ENCODE results near the gene RNH1. TPM values are rescaled to one million over a fixed set of nuclear protein-coding genes. Genes with fewer than 3 reads are reported as not detected.

The RNH1 gene
- polyA plus RNA-seq, 1 donor from 2014 or later = 71.8 TPM

GRCh38 chr11:495537-495931 is 11.5 kb downstream of the RNH1 start:
- Histone ChIP-seq H4K20me1 (ENCODE audit: insufficient read depth) (no peaks in the 10 kb centered on the region), H3K36me3 (ENCODE audit: insufficient read depth, low read length) (peaks cover 7% of the 10 kb centered on the region), H2AFZ (ENCODE audit: low read depth, low read length) (no peak overlapping the region), H3K9me3 (ENCODE audit: low read length) (no peaks in the 10 kb centered on the region), H3K4me2 (ENCODE audit: low read length) (no peak overlapping the region), H3K4me3 (ENCODE audit: low read length) (no peak overlapping the region), H3F3A (ENCODE audit: insufficient read depth, low read length, poor library complexity, severe bottlenecking) (no peaks in the 10 kb centered on the region), H3K9me2 (ENCODE audit: insufficient read depth, low read length) (no peaks in the 10 kb centered on the region), H3K27me3 (ENCODE audit: insufficient read depth, low read depth, low read length) (no peaks in the 10 kb centered on the region), H3K79me2 (replicated peaks; ENCODE audit: insufficient read depth, low read length) (no peaks in the 10 kb centered on the region), H3K9ac (ENCODE audit: low read length) (no peak overlapping the region), H3K27ac (ENCODE audit: low read length) (no peak overlapping the region)
- no peak for TF ChIP-seq MXI1 (conservative IDR thresholded peaks at IDR 0.05; ENCODE audit: poor library complexity, severe bottlenecking)
- TF ChIP-seq RAD21 (conservative IDR thresholded peaks at IDR 0.05) = no peak
- no peak for TF ChIP-seq EP300 (conservative IDR thresholded peaks at IDR 0.05; ENCODE audit: poor library complexity, severe bottlenecking)
- no peak for TF ChIP-seq REST (IDR thresholded peaks at IDR 0.05; ENCODE audit: borderline replicate concordance)
- no peak for TF ChIP-seq TAF1 (IDR thresholded peaks at IDR 0.05; ENCODE audit: low read depth)
- TF ChIP-seq, protein P1, sequence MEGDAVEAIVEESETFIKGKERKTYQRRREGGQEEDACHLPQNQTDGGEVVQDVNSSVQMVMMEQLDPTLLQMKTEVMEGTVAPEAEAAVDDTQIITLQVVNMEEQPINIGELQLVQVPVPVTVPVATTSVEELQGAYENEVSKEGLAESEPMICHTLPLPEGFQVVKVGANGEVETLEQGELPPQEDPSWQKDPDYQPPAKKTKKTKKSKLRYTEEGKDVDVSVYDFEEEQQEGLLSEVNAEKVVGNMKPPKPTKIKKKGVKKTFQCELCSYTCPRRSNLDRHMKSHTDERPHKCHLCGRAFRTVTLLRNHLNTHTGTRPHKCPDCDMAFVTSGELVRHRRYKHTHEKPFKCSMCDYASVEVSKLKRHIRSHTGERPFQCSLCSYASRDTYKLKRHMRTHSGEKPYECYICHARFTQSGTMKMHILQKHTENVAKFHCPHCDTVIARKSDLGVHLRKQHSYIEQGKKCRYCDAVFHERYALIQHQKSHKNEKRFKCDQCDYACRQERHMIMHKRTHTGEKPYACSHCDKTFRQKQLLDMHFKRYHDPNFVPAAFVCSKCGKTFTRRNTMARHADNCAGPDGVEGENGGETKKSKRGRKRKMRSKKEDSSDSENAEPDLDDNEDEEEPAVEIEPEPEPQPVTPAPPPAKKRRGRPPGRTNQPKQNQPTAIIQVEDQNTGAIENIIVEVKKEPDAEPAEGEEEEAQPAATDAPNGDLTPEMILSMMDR (IDR thresholded peaks at IDR 0.05; ENCODE audit: poor library complexity, severe bottlenecking) = no peak
- TF ChIP-seq POLR2AphosphoS5 (IDR thresholded peaks at IDR 0.05) = no peak

DNA sequence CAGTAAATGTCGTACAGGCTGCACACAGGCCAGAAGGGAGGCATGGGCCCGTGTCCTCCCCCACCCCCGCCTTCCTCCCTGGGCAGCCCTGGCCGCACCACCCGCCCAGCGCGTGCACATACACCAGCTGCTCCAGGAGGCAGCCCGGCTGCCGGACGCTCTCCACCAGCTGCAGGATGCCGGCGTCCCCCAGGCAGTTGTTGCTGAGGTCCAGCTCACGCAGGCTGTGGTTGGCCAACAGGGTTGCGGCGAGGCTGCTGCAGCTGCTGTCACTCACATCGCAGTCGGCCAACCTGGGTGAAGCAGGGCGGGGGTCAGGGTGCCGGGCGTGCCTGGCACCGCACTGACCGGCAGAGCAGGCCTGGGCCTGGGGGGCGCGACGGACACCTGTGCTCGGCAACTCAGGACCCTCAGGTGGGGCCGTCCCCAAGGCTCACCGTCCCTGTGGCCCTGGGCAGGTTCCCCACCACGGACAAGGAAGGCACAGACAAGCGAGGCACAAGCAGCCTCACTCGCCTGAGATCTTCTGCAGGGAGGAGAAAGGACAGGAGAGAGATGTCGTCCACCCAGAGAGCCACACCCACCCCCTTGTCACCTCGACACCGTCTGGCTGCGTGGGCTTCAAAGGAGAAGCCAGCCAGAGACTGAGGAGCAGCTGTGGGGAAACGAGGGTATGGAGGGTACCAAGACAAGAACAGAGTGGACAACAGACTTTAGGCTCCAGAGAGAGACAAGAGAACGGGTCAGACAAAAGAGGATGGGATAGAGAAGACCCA is 12.1 kb downstream of the RNH1 start:
- Histone ChIP-seq H3K36me3 (ENCODE audit: insufficient read depth, low read length) (peaks cover 7% of the 10 kb centered on the region), H4K20me1 (ENCODE audit: insufficient read depth) (no peaks in the 10 kb centered on the region), H3F3A (ENCODE audit: insufficient read depth, low read length, poor library complexity, severe bottlenecking) (no peaks in the 10 kb centered on the region), H3K27me3 (ENCODE audit: insufficient read depth, low read depth, low read length) (no peaks in the 10 kb centered on the region), H3K27ac (ENCODE audit: low read length) (no peak overlapping the region), H3K9ac (ENCODE audit: low read length) (no peak overlapping the region), H3K9me3 (ENCODE audit: low read length) (no peaks in the 10 kb centered on the region), H3K79me2 (replicated peaks; ENCODE audit: insufficient read depth, low read length) (no peaks in the 10 kb centered on the region), H3K4me2 (ENCODE audit: low read length) (no peak overlapping the region), H3K9me2 (ENCODE audit: insufficient read depth, low read length) (no peaks in the 10 kb centered on the region), H2AFZ (ENCODE audit: low read depth, low read length) (no peak overlapping the region), H3K4me3 (ENCODE audit: low read length) (no peak overlapping the region)
- TF ChIP-seq RAD21 (conservative IDR thresholded peaks at IDR 0.05) (no peak), TAF1 (IDR thresholded peaks at IDR 0.05; ENCODE audit: low read depth) (no peak)
- TF ChIP-seq, protein P1 (IDR thresholded peaks at IDR 0.05; ENCODE audit: poor library complexity, severe bottlenecking) = no peak

All from neural cell (in vitro differentiated cells).